H9 (cell line): ENCODE data around the gene KBTBD2. TPM values are rescaled to one million over a fixed set of nuclear protein-coding genes. Genes with fewer than 3 reads are reported as not detected.

Source experiments
- DNase-seq: peaks from one replicate; pipeline ENCODE4 v3.0.0-alpha.2; 2017
- H2AFZ ChIP-seq: one replicate; pipeline ENCODE4 v1.6.1; 2013; ENCODE audit warnings: mild to moderate bottlenecking, low read length, control low read depth, moderate library complexity
- H2AK5ac ChIP-seq: 2 replicates; pipeline ENCODE4 v1.6.1; 2013; ENCODE audit warnings: low read length, control low read depth, mixed read lengths; ENCODE audit not compliant: insufficient read length
- H2BK120ac ChIP-seq: one replicate; pipeline ENCODE4 v1.6.1; 2013; ENCODE audit warnings: low read depth, mild to moderate bottlenecking, low read length, control low read depth, inconsistent platforms; ENCODE audit not compliant: poor library complexity, severe bottlenecking
- H2BK12ac ChIP-seq: 2 replicates; pipeline ENCODE4 v1.6.1; 2013; ENCODE audit warnings: low read length, control low read depth, mixed read lengths, low read depth; ENCODE audit not compliant: insufficient read length
- H2BK15ac ChIP-seq: 2 replicates; pipeline ENCODE4 v1.6.1; 2013; ENCODE audit warnings: low read depth, low read length, control low read depth
- H2BK20ac ChIP-seq: one replicate; pipeline ENCODE4 v1.6.1; 2013; ENCODE audit warnings: low read depth, mild to moderate bottlenecking, low read length, control low read depth, inconsistent platforms; ENCODE audit not compliant: poor library complexity, severe bottlenecking
- H2BK5ac ChIP-seq: 2 replicates; pipeline ENCODE4 v1.6.1; 2013; ENCODE audit warnings: low read length, control low read depth, mixed read lengths; ENCODE audit not compliant: insufficient read length
- H3K14ac ChIP-seq: 2 replicates; pipeline ENCODE4 v1.6.1; 2013; ENCODE audit warnings: low read length, control low read depth; ENCODE audit not compliant: insufficient read depth
- H3K18ac ChIP-seq: 2 replicates; pipeline ENCODE4 v1.6.1; 2013; ENCODE audit warnings: low read depth, mild to moderate bottlenecking, mixed read lengths, low read length, control low read depth; ENCODE audit not compliant: insufficient read length
- H3K23ac ChIP-seq: 2 replicates; pipeline ENCODE4 v1.6.1; 2013; ENCODE audit warnings: low read length, control low read depth, mixed read lengths, low read depth; ENCODE audit not compliant: insufficient read length
- H3K23me2 ChIP-seq: 2 replicates; pipeline ENCODE4 v1.6.1; 2013; ENCODE audit warnings: low read depth, mild to moderate bottlenecking, mixed read lengths, low read length, control low read depth; ENCODE audit not compliant: insufficient read length, poor library complexity, severe bottlenecking
- H3K27ac ChIP-seq: 2 replicates; pipeline ENCODE4 v1.5.1; 2013; ENCODE audit warnings: low read length, control low read depth, mixed read lengths, low read depth; ENCODE audit not compliant: insufficient read length
- H3K27me3 ChIP-seq: 2 replicates; pipeline ENCODE4 v1.6.1; 2013; ENCODE audit warnings: low read length, control low read depth, inconsistent platforms; ENCODE audit not compliant: insufficient read depth
- H3K4ac ChIP-seq: 2 replicates; pipeline ENCODE4 v1.6.1; 2013; ENCODE audit warnings: low read depth, mild to moderate bottlenecking, control low read depth, inconsistent platforms, low read length, moderate library complexity
- H3K4me1 ChIP-seq: 2 replicates; pipeline ENCODE4 v1.6.1; 2013; ENCODE audit warnings: low read length, control low read depth, inconsistent platforms; ENCODE audit not compliant: insufficient read depth
- H3K4me2 ChIP-seq: 2 replicates; pipeline ENCODE4 v1.6.1; 2013; ENCODE audit warnings: low read length, control low read depth, mixed read lengths; ENCODE audit not compliant: insufficient read length, insufficient read depth
- H3K56ac ChIP-seq: 2 replicates; pipeline ENCODE4 v1.6.1; 2013; ENCODE audit warnings: low read depth, mild to moderate bottlenecking, mixed read lengths, low read length, control low read depth; ENCODE audit not compliant: insufficient read length
- H3K79me1 ChIP-seq: 2 replicates; pipeline ENCODE4 v1.6.1; 2013; ENCODE audit warnings: low read depth, mild to moderate bottlenecking, moderate library complexity, low read length, control low read depth, inconsistent platforms; ENCODE audit not compliant: insufficient read depth, poor library complexity, severe bottlenecking
- H3K79me2 ChIP-seq: 2 replicates; pipeline ENCODE4 v1.6.1; 2013; ENCODE audit warnings: low read length, control low read depth, inconsistent platforms; ENCODE audit not compliant: insufficient read depth
- H3K9ac ChIP-seq: 2 replicates; pipeline ENCODE4 v1.6.1; 2013; ENCODE audit warnings: low read length, control low read depth, mixed read lengths; ENCODE audit not compliant: insufficient read length; ENCODE audit errors: extremely low read depth
- H3K9me3 ChIP-seq: one replicate; pipeline ENCODE4 v1.6.1; 2013; ENCODE audit warnings: low read depth, low read length, inconsistent platforms; ENCODE audit not compliant: control insufficient read depth
- H3T11ph ChIP-seq: one replicate; pipeline ENCODE4 v1.6.1; 2013; ENCODE audit warnings: mild to moderate bottlenecking, low read length, control low read depth, inconsistent platforms
- H4K20me1 ChIP-seq: one replicate; pipeline ENCODE4 v1.6.1; 2013; ENCODE audit not compliant: control insufficient read depth, insufficient read length, insufficient read depth
- H4K5ac ChIP-seq: 2 replicates; pipeline ENCODE4 v1.6.1; 2013; ENCODE audit warnings: low read depth, mild to moderate bottlenecking, mixed read lengths, low read length, control low read depth; ENCODE audit not compliant: insufficient read length
- H4K8ac ChIP-seq: replicated peaks from 2 replicates; pipeline ENCODE4 v1.6.1; 2013; ENCODE audit warnings: low read length, control low read depth, mixed read lengths, low read depth; ENCODE audit not compliant: insufficient read length
- H4K91ac ChIP-seq: 2 replicates; pipeline ENCODE4 v1.6.1; 2013; ENCODE audit warnings: low read depth, mild to moderate bottlenecking, moderate library complexity, mixed read lengths, low read length, control low read depth; ENCODE audit not compliant: insufficient read length
- H3K27ac Mint-ChIP-seq, 3 experiments: 2 replicates in 2 of 3; 3 replicates in 1 of 3; pipeline ENCODE4 v1.8.0; 2020 to 2021; ENCODE audit warnings: mixed read lengths in 3 of 3, mild to moderate bottlenecking in 1 of 3, moderate library complexity in 1 of 3
- H3K27me3 Mint-ChIP-seq: 2 replicates; pipeline ENCODE4 v1.8.0; 2021; ENCODE audit warnings: low read depth, mild to moderate bottlenecking, moderate library complexity, mixed read lengths
- H3K36me3 Mint-ChIP-seq, 3 experiments: 2 replicates in 2 of 3; 3 replicates in 1 of 3; pipeline ENCODE4 v1.8.0; 2020 to 2021; ENCODE audit warnings: low read depth in 3 of 3, mixed read lengths in 3 of 3; ENCODE audit not compliant: insufficient read depth in 1 of 3
- H3K4me1 Mint-ChIP-seq, 2 experiments: 2 replicates each; pipeline ENCODE4 v1.8.0; 2020; ENCODE audit warnings: mixed read lengths in 2 of 2
- H3K4me3 Mint-ChIP-seq, 2 experiments: 2 replicates in 1 of 2; 3 replicates in 1 of 2; pipeline ENCODE4 v1.8.0; 2020 to 2021; ENCODE audit warnings: mild to moderate bottlenecking in 2 of 2, mixed read lengths in 2 of 2, moderate library complexity in 1 of 2
- H3K9me3 Mint-ChIP-seq, 2 experiments: 2 replicates in 1 of 2; 3 replicates in 1 of 2; pipeline ENCODE4 v1.8.0; 2020; ENCODE audit warnings: mild to moderate bottlenecking in 2 of 2, mixed read lengths in 2 of 2, moderate library complexity in 1 of 2
- CTCF ChIP-seq: fragments of 200-600 bp; sonication (generic); conservative IDR thresholded peaks from 3 replicates; pipeline ENCODE4 v1.8.0; 2021; ENCODE audit warnings: antibody characterized with exemption, mild to moderate bottlenecking
- WGBS: extraction: QIAGEN DNeasy Blood & Tissue Kit; methylation state at CpG from one replicate; pipeline ENCODE4 v1.1.7; 2013; ENCODE audit warnings: missing lambda C conversion rate, low lambda C conversion rate, mixed read lengths; ENCODE audit not compliant: insufficient read length; ENCODE audit errors: extremely low coverage; 5-methylcytosine and 5-hydroxymethylcytosine counted together
- total RNA-seq: library from RNA; stranded (reverse); gene quantifications from 2 replicates; pipeline ENCODE4 v1.2.1, GENCODE V29; 2021

The KBTBD2 gene
- total RNA-seq, 1 experiment from 2014 or later = 34.2 TPM

GRCh38 chr7:32891800-32892520, 400 bp upstream of the KBTBD2 start:
- Histone ChIP-seq H2BK12ac (peak overlapping the region; percentile 38), H2AFZ (no peak overlapping the region), H2AK5ac (no peak overlapping the region), H3K79me2 (peaks cover 28% of the 10 kb centered on the region; the same call in 1 of the 2 replicates), H2BK5ac (no peak overlapping the region), H3K4me1 (no peaks in the 10 kb centered on the region), H3K9me3 (no peaks in the 10 kb centered on the region), H4K5ac (peak overlapping the region; percentile 13), H4K91ac (no peak overlapping the region), H4K8ac (no peak overlapping the region), H2BK15ac (no peak overlapping the region), H3K4me2 (peak overlapping the region; percentile 81), H3K18ac (peak overlapping the region; percentile 93), H3T11ph (peak overlapping the region; percentile 46), H3K27me3 (no peaks in the 10 kb centered on the region), H4K20me1 (no peaks in the 10 kb centered on the region), H3K4ac (no peak overlapping the region; the same call in 1 of the 2 replicates), H3K14ac (peak overlapping the region; percentile 94), H3K79me1 (peaks cover 3% of the 10 kb centered on the region), H2BK20ac (no peak overlapping the region), H3K23me2 (peaks cover 11% of the 10 kb centered on the region), H3K23ac (no peak overlapping the region), H2BK120ac (peak overlapping the region; percentile 71), H3K27ac (peak overlapping the region; percentile 77), H3K9ac (peak overlapping the region; percentile 84), H3K56ac (no peak overlapping the region)
- WGBS = no CpG with 5 or more reads among the region's 85 CpGs
- peak overlapping the region; percentile 99 for H3K27ac Mint-ChIP-seq
- H3K9me3 Mint-ChIP-seq = no peaks in the 10 kb centered on the region; a peak in 2 of 5 replicates
- peaks cover 28 to 32% of the 10 kb centered on the region in 2 experiments for H3K4me1 Mint-ChIP-seq
- peak overlapping the region; percentile 81 to 88 for H3K4me3 Mint-ChIP-seq
- peak; percentile 97 for DNase-seq
- H3K36me3 Mint-ChIP-seq = no peaks in the 10 kb centered on the region; a peak in 2 of 7 replicates
- no peak for TF ChIP-seq CTCF
- peaks cover 8% of the 10 kb centered on the region for H3K27me3 Mint-ChIP-seq
